ENCODE measurements around the gene CD101.

Gene CD101

DNA sequence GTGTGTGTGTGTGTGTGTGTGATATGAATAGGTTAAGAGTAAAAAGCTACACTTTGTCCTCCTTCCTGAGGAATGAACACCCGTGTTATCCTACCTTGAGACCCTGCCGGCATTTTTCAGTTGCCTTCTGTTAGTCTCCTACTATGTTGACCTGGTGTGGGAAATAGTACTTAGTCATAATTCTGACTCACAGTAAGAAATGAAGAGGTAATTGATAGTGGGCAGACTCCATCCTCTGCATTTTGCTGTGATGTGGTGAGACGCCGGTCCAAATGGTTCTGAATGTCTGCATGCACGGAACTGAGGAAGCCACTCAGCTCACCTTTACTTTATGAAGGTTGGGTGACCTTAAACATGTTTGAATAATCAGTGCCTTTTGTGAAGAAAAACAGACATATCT is 12.6 kb downstream of the CD101 start:
- H3K4me1 ChIP-seq (ENCODE audit: insufficient read depth, insufficient read length) = no peaks in the 10 kb centered on the region
- TF ChIP-seq SUZ12 (IDR thresholded peaks at IDR 0.05; ENCODE audit: extremely low read depth, insufficient read depth, insufficient read length) (no peak), ZNF274 (IDR thresholded peaks at IDR 0.05; ENCODE audit: low read depth, low read length) (no peak)
- no peak overlapping the region for H3K4me3 ChIP-seq (ENCODE audit: insufficient read length, low read depth)
- H3K9ac ChIP-seq (ENCODE audit: insufficient read length, low read depth) = no peak overlapping the region
- no peaks in the 10 kb centered on the region for H3K27me3 ChIP-seq (ENCODE audit: insufficient read depth, insufficient read length)
- no peaks in the 10 kb centered on the region for H3K9me3 ChIP-seq (ENCODE audit: insufficient read depth, low read length)
- no peaks in the 10 kb centered on the region for H3K36me3 ChIP-seq (ENCODE audit: insufficient read depth, insufficient read length, low read length)
- DNase-seq (ENCODE audit: low read depth, low spot score) = no peak

GRCh38 chr1:117015724-117016123 is 14.2 kb downstream of the CD101 start:
- Histone ChIP-seq H3K4me3 (ENCODE audit: insufficient read length, low read depth) (no peak overlapping the region), H3K36me3 (ENCODE audit: insufficient read depth, insufficient read length, low read length) (no peaks in the 10 kb centered on the region), H3K27me3 (ENCODE audit: insufficient read depth, insufficient read length) (no peaks in the 10 kb centered on the region), H3K4me1 (ENCODE audit: insufficient read depth, insufficient read length) (no peaks in the 10 kb centered on the region), H3K9ac (ENCODE audit: insufficient read length, low read depth) (no peak overlapping the region), H3K9me3 (ENCODE audit: insufficient read depth, low read length) (no peaks in the 10 kb centered on the region)
- DNase-seq (ENCODE audit: low read depth, low spot score) = no peak
- TF ChIP-seq YY1 (IDR thresholded peaks at IDR 0.05; ENCODE audit: insufficient read depth, insufficient read length) (no peak), ZNF274 (IDR thresholded peaks at IDR 0.05; ENCODE audit: low read depth, low read length) (no peak), SUZ12 (IDR thresholded peaks at IDR 0.05; ENCODE audit: extremely low read depth, insufficient read depth, insufficient read length) (no peak)

DNA sequence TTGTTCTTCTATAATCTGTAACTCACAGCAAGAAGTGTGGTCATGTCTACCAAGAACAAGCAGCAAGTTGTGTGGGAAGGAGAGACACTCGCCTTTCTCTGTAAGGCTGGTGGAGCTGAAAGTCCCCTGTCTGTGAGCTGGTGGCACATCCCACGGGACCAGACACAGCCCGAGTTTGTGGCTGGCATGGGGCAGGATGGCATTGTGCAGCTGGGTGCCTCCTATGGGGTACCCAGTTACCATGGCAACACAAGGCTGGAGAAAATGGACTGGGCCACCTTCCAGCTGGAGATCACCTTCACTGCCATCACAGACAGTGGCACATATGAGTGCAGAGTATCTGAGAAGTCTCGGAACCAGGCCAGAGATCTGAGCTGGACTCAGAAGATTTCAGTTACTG is 15.5 kb downstream of the CD101 start:
- DNase-seq (ENCODE audit: low read depth, low spot score) = no peak
- H3K4me3 ChIP-seq (ENCODE audit: insufficient read length, low read depth) = no peak overlapping the region
- no peaks in the 10 kb centered on the region for H3K9me3 ChIP-seq (ENCODE audit: insufficient read depth, low read length)
- H3K36me3 ChIP-seq (ENCODE audit: insufficient read depth, insufficient read length, low read length) = no peaks in the 10 kb centered on the region
- H3K4me1 ChIP-seq (ENCODE audit: insufficient read depth, insufficient read length) = no peaks in the 10 kb centered on the region
- H3K27me3 ChIP-seq (ENCODE audit: insufficient read depth, insufficient read length) = no peaks in the 10 kb centered on the region
- no peak overlapping the region for H3K9ac ChIP-seq (ENCODE audit: insufficient read length, low read depth)
- TF ChIP-seq YY1 (IDR thresholded peaks at IDR 0.05; ENCODE audit: insufficient read depth, insufficient read length) = no peak
- no peak for TF ChIP-seq SUZ12 (IDR thresholded peaks at IDR 0.05; ENCODE audit: extremely low read depth, insufficient read depth, insufficient read length)
- TF ChIP-seq ZNF274 (IDR thresholded peaks at IDR 0.05; ENCODE audit: low read depth, low read length) = no peak

GRCh38 chr1:117017648-117018047 is 16.1 kb downstream of the CD101 start:
- H3K9me3 ChIP-seq (ENCODE audit: insufficient read depth, low read length) = no peaks in the 10 kb centered on the region
- TF ChIP-seq SUZ12 (IDR thresholded peaks at IDR 0.05; ENCODE audit: extremely low read depth, insufficient read depth, insufficient read length) (no peak), ZNF274 (IDR thresholded peaks at IDR 0.05; ENCODE audit: low read depth, low read length) (no peak), YY1 (IDR thresholded peaks at IDR 0.05; ENCODE audit: insufficient read depth, insufficient read length) (no peak)
- no peaks in the 10 kb centered on the region for H3K27me3 ChIP-seq (ENCODE audit: insufficient read depth, insufficient read length)
- H3K4me3 ChIP-seq (ENCODE audit: insufficient read length, low read depth) = no peak overlapping the region
- no peaks in the 10 kb centered on the region for H3K36me3 ChIP-seq (ENCODE audit: insufficient read depth, insufficient read length, low read length)
- no peak for DNase-seq (ENCODE audit: low read depth, low spot score)
- no peaks in the 10 kb centered on the region for H3K4me1 ChIP-seq (ENCODE audit: insufficient read depth, insufficient read length)
- H3K9ac ChIP-seq (ENCODE audit: insufficient read length, low read depth) = no peak overlapping the region

GRCh38 chr1:117020526-117021156 is 19.1 kb downstream of the CD101 start:
- H3K4me3 ChIP-seq (ENCODE audit: insufficient read length, low read depth) = no peak overlapping the region
- no peaks in the 10 kb centered on the region for H3K36me3 ChIP-seq (ENCODE audit: insufficient read depth, insufficient read length, low read length)
- H3K4me1 ChIP-seq (ENCODE audit: insufficient read depth, insufficient read length) = no peaks in the 10 kb centered on the region
- TF ChIP-seq SUZ12 (IDR thresholded peaks at IDR 0.05; ENCODE audit: extremely low read depth, insufficient read depth, insufficient read length) (no peak), ZNF274 (IDR thresholded peaks at IDR 0.05; ENCODE audit: low read depth, low read length) (no peak), YY1 (IDR thresholded peaks at IDR 0.05; ENCODE audit: insufficient read depth, insufficient read length) (no peak)
- no peak for DNase-seq (ENCODE audit: low read depth, low spot score)
- H3K27me3 ChIP-seq (ENCODE audit: insufficient read depth, insufficient read length) = no peaks in the 10 kb centered on the region
- H3K9me3 ChIP-seq (ENCODE audit: insufficient read depth, low read length) = no peaks in the 10 kb centered on the region
- H3K9ac ChIP-seq (ENCODE audit: insufficient read length, low read depth) = no peak overlapping the region

DNA sequence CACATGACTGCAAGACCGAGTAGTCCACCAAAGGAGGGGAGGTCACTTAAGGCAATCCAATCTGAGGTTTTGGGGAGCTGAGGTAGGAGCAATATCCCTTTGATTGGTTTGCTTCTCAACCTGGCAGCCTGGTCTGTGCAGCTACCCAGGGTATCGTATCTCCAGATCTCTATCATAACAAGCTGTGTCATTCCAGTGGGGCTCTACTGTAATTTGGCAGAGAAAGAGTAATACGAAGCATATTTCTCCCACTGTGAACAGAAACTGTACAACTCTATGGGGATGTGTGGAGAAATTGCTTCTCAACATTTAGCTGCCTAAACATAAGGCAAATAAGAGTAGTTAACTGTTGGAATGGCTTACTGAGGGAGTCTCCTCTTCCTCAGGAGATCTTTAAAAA is 20.6 kb downstream of the CD101 start:
- no peaks in the 10 kb centered on the region for H3K27me3 ChIP-seq (ENCODE audit: insufficient read depth, insufficient read length)
- no peak for DNase-seq (ENCODE audit: low read depth, low spot score)
- no peaks in the 10 kb centered on the region for H3K4me1 ChIP-seq (ENCODE audit: insufficient read depth, insufficient read length)
- H3K4me3 ChIP-seq (ENCODE audit: insufficient read length, low read depth) = no peak overlapping the region
- no peaks in the 10 kb centered on the region for H3K9me3 ChIP-seq (ENCODE audit: insufficient read depth, low read length)
- no peaks in the 10 kb centered on the region for H3K36me3 ChIP-seq (ENCODE audit: insufficient read depth, insufficient read length, low read length)
- TF ChIP-seq SUZ12 (IDR thresholded peaks at IDR 0.05; ENCODE audit: extremely low read depth, insufficient read depth, insufficient read length) = no peak
- no peak for TF ChIP-seq YY1 (IDR thresholded peaks at IDR 0.05; ENCODE audit: insufficient read depth, insufficient read length)
- no peak for TF ChIP-seq ZNF274 (IDR thresholded peaks at IDR 0.05; ENCODE audit: low read depth, low read length)
- no peak overlapping the region for H3K9ac ChIP-seq (ENCODE audit: insufficient read length, low read depth)

- Histone ChIP-seq H3K27me3 (ENCODE audit: insufficient read depth, insufficient read length) (no peaks in the 10 kb centered on the region), H3K4me3 (ENCODE audit: insufficient read length, low read depth) (no peak overlapping the region), H3K9me3 (ENCODE audit: insufficient read depth, low read length) (no peaks in the 10 kb centered on the region), H3K4me1 (ENCODE audit: insufficient read depth, insufficient read length) (no peaks in the 10 kb centered on the region), H3K36me3 (ENCODE audit: insufficient read depth, insufficient read length, low read length) (no peaks in the 10 kb centered on the region), H3K9ac (ENCODE audit: insufficient read length, low read depth) (no peak overlapping the region)
- TF ChIP-seq YY1 (IDR thresholded peaks at IDR 0.05; ENCODE audit: insufficient read depth, insufficient read length) (no peak), ZNF274 (IDR thresholded peaks at IDR 0.05; ENCODE audit: low read depth, low read length) (no peak), SUZ12 (IDR thresholded peaks at IDR 0.05; ENCODE audit: extremely low read depth, insufficient read depth, insufficient read length) (no peak)
- no peak for DNase-seq (ENCODE audit: low read depth, low spot score)
These were observed 24.0 kb downstream of the CD101 start for GRCh38 chr1:117025568-117025967.
